HepG2 (cell line): ENCODE results near the gene NINL. TPM values are rescaled to one million over a fixed set of nuclear protein-coding genes. Genes with fewer than 3 reads are reported as not detected.

Source experiments
- NCOA5 ChIP-seq: sonication (generic); formaldehyde crosslinking; IDR thresholded peaks from 2 replicates; pipeline ENCODE4 v1.4.0; 2020; ENCODE audit warnings: missing genetic modification reagents
- NFIC ChIP-seq: IDR thresholded peaks from 2 replicates; pipeline ENCODE4 v1.6.1; 2012; ENCODE audit warnings: mild to moderate bottlenecking, low read length, inconsistent platforms
- REST ChIP-seq, 2 experiments: IDR thresholded peaks; 2 replicates each; pipeline ENCODE4 v1.6.1; 2011 to 2012; ENCODE audit warnings: low read length in 2 of 2, borderline replicate concordance in 1 of 2, low read depth in 1 of 2, mild to moderate bottlenecking in 1 of 2, moderate library complexity in 1 of 2
- TRIM22 ChIP-seq: fragments of 450-650 bp; IDR thresholded peaks from 2 replicates; pipeline ENCODE4 v1.6.1; 2017
- ZBTB14 ChIP-seq: sonication (generic); formaldehyde crosslinking; IDR thresholded peaks from 2 replicates; pipeline ENCODE4 v1.4.0; 2020; ENCODE audit warnings: missing genetic modification reagents
- ZBTB43 ChIP-seq: sonication (generic); formaldehyde crosslinking; conservative IDR thresholded peaks from 2 replicates; pipeline ENCODE4 v1.4.0; 2020; ENCODE audit warnings: missing genetic modification reagents
- ZNF770 ChIP-seq: sonication (generic); formaldehyde crosslinking; IDR thresholded peaks from 2 replicates; pipeline ENCODE4 v1.5.0; 2020; ENCODE audit warnings: mild to moderate bottlenecking, missing genetic modification reagents
- polyA plus RNA-seq, 8 experiments: library from polyadenylated mRNA; depleted of rRNA in 3 of 8; stranded (reverse) in 7 of 8; unstranded in 1 of 8; fragments of >200 nt; fragmentation: Illumina TruSeq in 4 of 8; extraction: Trizol in 4 of 8; gene quantifications; 2 replicates each; pipeline versions ENCODE4 v1.2.1 to v1.2.3, GENCODE V29; 2011 to 2016; ENCODE audit warnings: low read depth in 4 of 8, missing spikeins in 1 of 8, mixed read lengths in 1 of 8; ENCODE audit not compliant: insufficient read depth in 1 of 8
- total RNA-seq, 5 experiments: library from RNA; depleted of rRNA; stranded (reverse); fragments of >200 nt; fragmentation: Illumina TruSeq; extraction: Trizol; gene quantifications; 2 replicates each; pipeline ENCODE4 v1.2.3, GENCODE V29; 2016; ENCODE audit warnings: low read depth in 1 of 5

The NINL gene
- total and polyA plus RNA-seq, 2 of the 13 experiments (the other 11 are each of a cell fraction or from before 2014, with no cell fraction given) = 32.3 to 34.3 TPM

GRCh38 chr20:25579081-25579770 lies 6.1 kb downstream of the NINL start (continued):
- TF ChIP-seq NFIC (no peak), NCOA5 (CRISPR knock-in tag) (no peak), TRIM22 (no peak), ZNF770 (CRISPR knock-in tag) (no peak), ZBTB14 (CRISPR knock-in tag) (no peak), REST (IDR thresholded peaks at IDR 0.05; ENCODE audit: borderline replicate concordance in 1 of 2, low read depth in 1 of 2, low read length in 2 of 2) (no peak), ZBTB43 (CRISPR knock-in tag) (no peak)
